ENCODE results near the gene CD109. TPM values are rescaled to one million over a fixed set of nuclear protein-coding genes. Genes with fewer than 3 reads are reported as not detected.
"Not testable (repeated sequence)": the region's sequence is repeated elsewhere in the genome, so short reads cannot be mapped to it uniquely, and the experiment has no call there.

Gene CD109
- total RNA-seq, 1 donor from 2014 or later, result 1.2 TPM

- peak in 1 of 2 donors; percentile 79 for DNase-seq (ENCODE audit: low read depth in 2 of 2)
These were observed 88.9 kb downstream of the CD109 start for GRCh38 chr6:73784726-73785505.

- no peak for DNase-seq (ENCODE audit: low read depth in 2 of 2)
These were observed 94.6 kb downstream of the CD109 start for GRCh38 chr6:73790574-73790973.

- DNase-seq (ENCODE audit: low read depth in 2 of 2), result no peak
These were observed 95.3 kb downstream of the CD109 start for GRCh38 chr6:73791336-73791735.

GRCh38 chr6:73792738-73793137 lies 96.7 kb downstream of the CD109 start:
- peak; percentile 33 to 49 for DNase-seq (ENCODE audit: low read depth in 2 of 2)

- no peak for DNase-seq (ENCODE audit: low read depth in 2 of 2)
These were observed 100.9 kb downstream of the CD109 start for GRCh38 chr6:73796881-73797280.

- DNase-seq (ENCODE audit: low read depth in 2 of 2), result no peak
These were observed 101.9 kb downstream of the CD109 start for GRCh38 chr6:73797861-73798260.

GRCh38 chr6:73798592-73798991 lies 102.6 kb downstream of the CD109 start:
- DNase-seq (ENCODE audit: low read depth in 2 of 2), result peak; percentile 88 to 89

- no peak for DNase-seq (ENCODE audit: low read depth in 2 of 2)
These were observed 105.0 kb downstream of the CD109 start for GRCh38 chr6:73800997-73801396.

GRCh38 chr6:73801652-73802268 lies 105.8 kb downstream of the CD109 start:
- no peak for DNase-seq (ENCODE audit: low read depth in 2 of 2)

GRCh38 chr6:73802366-73802765 lies 106.4 kb downstream of the CD109 start:
- DNase-seq (ENCODE audit: low read depth in 2 of 2), result no peak

GRCh38 chr6:73803562-73804241 lies 107.7 kb downstream of the CD109 start:
- peak; percentile 64 to 80 for DNase-seq (ENCODE audit: low read depth in 2 of 2)

GRCh38 chr6:73805221-73805620 lies 109.2 kb downstream of the CD109 start:
- not testable (repeated sequence) for DNase-seq (ENCODE audit: low read depth in 2 of 2)

GRCh38 chr6:73805982-73806381 lies 110.0 kb downstream of the CD109 start:
- not testable (repeated sequence) for DNase-seq (ENCODE audit: low read depth in 2 of 2)

GRCh38 chr6:73811706-73812105 lies 115.7 kb downstream of the CD109 start:
- no peak for DNase-seq (ENCODE audit: low read depth in 2 of 2)

- DNase-seq (ENCODE audit: low read depth in 2 of 2), result no peak
These were observed 121.2 kb downstream of the CD109 start for GRCh38 chr6:73817253-73817652.

GRCh38 chr6:73823046-73823735 lies 127.2 kb downstream of the CD109 start:
- DNase-seq (ENCODE audit: low read depth in 2 of 2), result no peak

- DNase-seq (ENCODE audit: low read depth in 2 of 2), result no peak
These were observed 127.8 kb downstream of the CD109 start for GRCh38 chr6:73823832-73824231.

GRCh38 chr6:73826571-73826970 lies 130.6 kb downstream of the CD109 start:
- no peak for DNase-seq (ENCODE audit: low read depth in 2 of 2)

GRCh38 chr6:73830119-73830518 lies 134.1 kb downstream of the CD109 start:
- DNase-seq (ENCODE audit: low read depth in 2 of 2), result no peak

- DNase-seq (ENCODE audit: low read depth in 2 of 2), result no peak
These were observed 136.3 kb downstream of the CD109 start for GRCh38 chr6:73832313-73832712.

- not testable (repeated sequence) for DNase-seq (ENCODE audit: low read depth in 2 of 2)
These were observed 148.7 kb downstream of the CD109 start for GRCh38 chr6:73844696-73845095.

GRCh38 chr6:73851048-73851447 lies 155.0 kb downstream of the CD109 start:
- not testable (repeated sequence) for DNase-seq (ENCODE audit: low read depth in 2 of 2)

Data from lung microvascular endothelial cell (primary cell).